ENCODE measurements around the gene HNF4A.
"Not testable (repeated sequence)": the region's sequence is repeated elsewhere in the genome, so short reads cannot be mapped to it uniquely, and the experiment has no call there.

The HNF4A gene
- 0 to 5.1 (median 0) reads per million in 17 experiments for total RNA-seq

GRCh38 chr20:44355498-44356352 is at the start of gene HNF4A:
HNF4A (plus strand) TSS chr20:44355699; CDS start chr20:44355805, 106 bp downstream.
- DNase-seq, result no peak

GRCh38 chr20:44306927-44307326 is 48.6 kb upstream of the HNF4A start:
- DNase-seq, result no peak

- DNase-seq, result peak; percentile 15 to 48 (median 46)
Measured at GRCh38 chr20:44309763-44310663, 45.5 kb upstream of the HNF4A start.

GRCh38 chr20:44310664-44311639 is 44.5 kb upstream of the HNF4A start, which contains the start of gene FITM2:
FITM2 (minus strand) TSS chr20:44311202; CDS start chr20:44311148, 54 bp downstream.
- peak; percentile 99 to 100 (median 99) for DNase-seq

GRCh38 chr20:44314870-44315269 is 40.6 kb upstream of the HNF4A start:
- DNase-seq, result no peak

- DNase-seq, result no peak
Measured at GRCh38 chr20:44319839-44320422, 35.6 kb upstream of the HNF4A start.

- no peak for DNase-seq
Measured at GRCh38 chr20:44324343-44324742, 31.2 kb upstream of the HNF4A start.

GRCh38 chr20:44326391-44327159 is 28.9 kb upstream of the HNF4A start:
- DNase-seq, result no peak

GRCh38 chr20:44327748-44328147 is 27.8 kb upstream of the HNF4A start:
- not testable (repeated sequence) for DNase-seq

- no peak for DNase-seq
Measured at GRCh38 chr20:44328428-44328827, 27.1 kb upstream of the HNF4A start.

GRCh38 chr20:44331201-44331600 is 24.3 kb upstream of the HNF4A start:
- no peak for DNase-seq

GRCh38 chr20:44334306-44334705 is 21.2 kb upstream of the HNF4A start:
- DNase-seq, result no peak

GRCh38 chr20:44334709-44335108 is 20.8 kb upstream of the HNF4A start:
- no peak for DNase-seq

- DNase-seq, result no peak
Measured at GRCh38 chr20:44335675-44336074, 19.8 kb upstream of the HNF4A start.

GRCh38 chr20:44336086-44336485 is 19.4 kb upstream of the HNF4A start:
- DNase-seq, result no peak

- DNase-seq, result no peak
Measured at GRCh38 chr20:44336725-44337380, 18.6 kb upstream of the HNF4A start, which contains the start of gene R3HDML. R3HDML (plus strand) TSS chr20:44337043; CDS start chr20:44337158, 115 bp downstream.

- no peak for DNase-seq
Measured at GRCh38 chr20:44342248-44342647, 13.3 kb upstream of the HNF4A start.

- no peak for DNase-seq
Measured at GRCh38 chr20:44343162-44343675, 12.3 kb upstream of the HNF4A start.

- DNase-seq, result no peak
Measured at GRCh38 chr20:44344723-44345122, 10.8 kb upstream of the HNF4A start.

GRCh38 chr20:44345147-44345546 is 10.4 kb upstream of the HNF4A start:
- no peak for DNase-seq

Data from suppressor macrophage (primary cell).